Amniotic stem cell (primary cell): Measurements from ENCODE around the gene ORMDL1.
"Not testable (repeated sequence)": the region's sequence is repeated elsewhere in the genome, so short reads cannot be mapped to it uniquely, and the experiment has no call there.

Experiments
- DNase-seq: peaks from one replicate; lab custom pipeline; 2025; lab: John Stamatoyannopoulos, UW

ORMDL1 gene

GRCh38 chr2:189770590-189771322 is 13.4 kb downstream of the ORMDL1 start:
- no peak for DNase-seq

- no peak for DNase-seq
These were observed 20.1 kb downstream of the ORMDL1 start for GRCh38 chr2:189763908-189764661.

- DNase-seq: peak; percentile 78
These were observed 21.4 kb downstream of the ORMDL1 start, which contains the start of gene OSGEPL1 for GRCh38 chr2:189762551-189763298. Gene OSGEPL1 (minus strand): TSS chr2:189762792. CDS start chr2:189761640, 1,152 bp downstream.

GRCh38 chr2:189762229-189762550 is 21.9 kb downstream of the ORMDL1 start:
- DNase-seq: no peak

GRCh38 chr2:189760154-189760553 is 24.0 kb downstream of the ORMDL1 start:
- DNase-seq: not testable (repeated sequence)

- DNase-seq: no peak
These were observed 27.7 kb downstream of the ORMDL1 start for GRCh38 chr2:189756311-189756952.

GRCh38 chr2:189751080-189751658 is 33.0 kb downstream of the ORMDL1 start:
- DNase-seq: no peak

- no peak for DNase-seq
These were observed 54.7 kb downstream of the ORMDL1 start for GRCh38 chr2:189729430-189729829.

- no peak for DNase-seq
These were observed 57.3 kb downstream of the ORMDL1 start for GRCh38 chr2:189726849-189727248.

GRCh38 chr2:189726271-189726670 is 57.9 kb downstream of the ORMDL1 start:
- no peak for DNase-seq

- DNase-seq: no peak
These were observed 60.9 kb downstream of the ORMDL1 start for GRCh38 chr2:189723192-189723591.
